Measurements from ENCODE around the gene BRD9.

Gene BRD9

GRCh38 chr5:876398-877365 lies 15.9 kb downstream of the BRD9 start:
- no peak for TF ChIP-seq CTCF (IDR thresholded peaks at IDR 0.05; ENCODE audit: low read depth, low read length)
- Histone ChIP-seq H3K4me3 (ENCODE audit: low read depth, low read length) (no peak overlapping the region), H3K4me1 (no peaks in the 10 kb centered on the region), H3K27me3 (no peaks in the 10 kb centered on the region), H3K36me3 (peaks cover 72% of the 10 kb centered on the region), H3K9me3 (no peaks in the 10 kb centered on the region)
- DNase-seq, result no peak

- no peaks in the 10 kb centered on the region for H3K9me3 ChIP-seq
- H3K4me1 ChIP-seq, result no peaks in the 10 kb centered on the region
- DNase-seq, result no peak
- no peak overlapping the region for H3K4me3 ChIP-seq (ENCODE audit: low read depth, low read length)
- peaks cover 72% of the 10 kb centered on the region for H3K36me3 ChIP-seq
- no peaks in the 10 kb centered on the region for H3K27me3 ChIP-seq
- no peak for TF ChIP-seq CTCF (IDR thresholded peaks at IDR 0.05; ENCODE audit: low read depth, low read length)
These were observed 16.7 kb downstream of the BRD9 start for GRCh38 chr5:875931-876330.

- DNase-seq, result no peak
- no peak overlapping the region for H3K4me3 ChIP-seq (ENCODE audit: low read depth, low read length)
- no peaks in the 10 kb centered on the region for H3K9me3 ChIP-seq
- peaks cover 91% of the 10 kb centered on the region for H3K36me3 ChIP-seq
- TF ChIP-seq CTCF (IDR thresholded peaks at IDR 0.05; ENCODE audit: low read depth, low read length), result no peak
- no peaks in the 10 kb centered on the region for H3K4me1 ChIP-seq
- H3K27me3 ChIP-seq, result no peaks in the 10 kb centered on the region
These were observed 19.3 kb downstream of the BRD9 start for GRCh38 chr5:873328-873727.

- no peaks in the 10 kb centered on the region for H3K4me1 ChIP-seq
- TF ChIP-seq CTCF (IDR thresholded peaks at IDR 0.05; ENCODE audit: low read depth, low read length), result no peak
- DNase-seq, result no peak
- H3K27me3 ChIP-seq, result no peaks in the 10 kb centered on the region
- no peak overlapping the region for H3K4me3 ChIP-seq (ENCODE audit: low read depth, low read length)
- H3K9me3 ChIP-seq, result no peaks in the 10 kb centered on the region
- H3K36me3 ChIP-seq, result peaks cover 92% of the 10 kb centered on the region
These were observed 20.3 kb downstream of the BRD9 start for GRCh38 chr5:872301-872700.

- Histone ChIP-seq H3K9me3 (no peaks in the 10 kb centered on the region), H3K4me1 (no peaks in the 10 kb centered on the region), H3K4me3 (ENCODE audit: low read depth, low read length) (no peak overlapping the region), H3K36me3 (peaks cover 93% of the 10 kb centered on the region), H3K27me3 (no peaks in the 10 kb centered on the region)
- no peak for TF ChIP-seq CTCF (IDR thresholded peaks at IDR 0.05; ENCODE audit: low read depth, low read length)
- DNase-seq, result no peak
These were observed 20.9 kb downstream of the BRD9 start for GRCh38 chr5:871596-872298.

- no peak for DNase-seq
- TF ChIP-seq CTCF (IDR thresholded peaks at IDR 0.05; ENCODE audit: low read depth, low read length), result no peak
- Histone ChIP-seq H3K27me3 (no peaks in the 10 kb centered on the region), H3K4me3 (ENCODE audit: low read depth, low read length) (no peak overlapping the region), H3K36me3 (peaks cover 89% of the 10 kb centered on the region), H3K9me3 (no peaks in the 10 kb centered on the region), H3K4me1 (no peaks in the 10 kb centered on the region)
These were observed 21.6 kb downstream of the BRD9 start for GRCh38 chr5:870956-871355.

Measured in BE2C (cell line).